ENCODE results near the gene HERC2.

- no peak for TF ChIP-seq POLR2AphosphoS5 (IDR thresholded peaks at IDR 0.05)
- TF ChIP-seq, protein P1, sequence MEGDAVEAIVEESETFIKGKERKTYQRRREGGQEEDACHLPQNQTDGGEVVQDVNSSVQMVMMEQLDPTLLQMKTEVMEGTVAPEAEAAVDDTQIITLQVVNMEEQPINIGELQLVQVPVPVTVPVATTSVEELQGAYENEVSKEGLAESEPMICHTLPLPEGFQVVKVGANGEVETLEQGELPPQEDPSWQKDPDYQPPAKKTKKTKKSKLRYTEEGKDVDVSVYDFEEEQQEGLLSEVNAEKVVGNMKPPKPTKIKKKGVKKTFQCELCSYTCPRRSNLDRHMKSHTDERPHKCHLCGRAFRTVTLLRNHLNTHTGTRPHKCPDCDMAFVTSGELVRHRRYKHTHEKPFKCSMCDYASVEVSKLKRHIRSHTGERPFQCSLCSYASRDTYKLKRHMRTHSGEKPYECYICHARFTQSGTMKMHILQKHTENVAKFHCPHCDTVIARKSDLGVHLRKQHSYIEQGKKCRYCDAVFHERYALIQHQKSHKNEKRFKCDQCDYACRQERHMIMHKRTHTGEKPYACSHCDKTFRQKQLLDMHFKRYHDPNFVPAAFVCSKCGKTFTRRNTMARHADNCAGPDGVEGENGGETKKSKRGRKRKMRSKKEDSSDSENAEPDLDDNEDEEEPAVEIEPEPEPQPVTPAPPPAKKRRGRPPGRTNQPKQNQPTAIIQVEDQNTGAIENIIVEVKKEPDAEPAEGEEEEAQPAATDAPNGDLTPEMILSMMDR (IDR thresholded peaks at IDR 0.05 in 8 of 11, conservative IDR thresholded peaks at IDR 0.05 in 3 of 11) = no peak
Measured at GRCh38 chr15:28120359-28120640, 201.7 kb downstream of the HERC2 start.

All from spleen (tissue), 7 donors.